ENCODE measurements around the gene GPR150.
"Not testable (repeated sequence)": the region's sequence is repeated elsewhere in the genome, so short reads cannot be mapped to it uniquely, and the experiment has no call there.

The GPR150 gene

GRCh38 chr5:95628933-95629332, 9.0 kb downstream of the GPR150 start:
- H3K4me3 Mint-ChIP-seq: no peak overlapping the region
- no peaks in the 10 kb centered on the region for H3K9me3 Mint-ChIP-seq
- H3K27ac Mint-ChIP-seq (ENCODE audit: low read depth): no peak overlapping the region
- H3K36me3 Mint-ChIP-seq (ENCODE audit: insufficient read depth): peaks cover 2% of the 10 kb centered on the region
- no peaks in the 10 kb centered on the region for H3K27me3 Mint-ChIP-seq
- H3K4me1 Mint-ChIP-seq: peaks cover 11% of the 10 kb centered on the region
- ATAC-seq (replicated peaks; ENCODE audit: extremely low read depth, poor library complexity, severe bottlenecking) (no peak), DNase-seq (ENCODE audit: low spot score in 2 of 2) (no peak)

GRCh38 chr5:95630394-95630917, 10.6 kb downstream of the GPR150 start:
- H3K4me1 Mint-ChIP-seq: peaks cover 11% of the 10 kb centered on the region
- ATAC-seq (replicated peaks; ENCODE audit: extremely low read depth, poor library complexity, severe bottlenecking) (no peak), DNase-seq (ENCODE audit: low spot score in 2 of 2) (no peak)
- H3K27ac Mint-ChIP-seq (ENCODE audit: low read depth): no peak overlapping the region
- H3K27me3 Mint-ChIP-seq: no peaks in the 10 kb centered on the region
- H3K4me3 Mint-ChIP-seq: no peak overlapping the region
- H3K9me3 Mint-ChIP-seq: no peaks in the 10 kb centered on the region
- H3K36me3 Mint-ChIP-seq (ENCODE audit: insufficient read depth): peaks cover 2% of the 10 kb centered on the region

GRCh38 chr5:95631255-95631958, 11.5 kb downstream of the GPR150 start:
- ATAC-seq (replicated peaks; ENCODE audit: extremely low read depth, poor library complexity, severe bottlenecking) (no peak), DNase-seq (ENCODE audit: low spot score in 2 of 2) (no peak)
- no peaks in the 10 kb centered on the region for H3K9me3 Mint-ChIP-seq
- H3K4me1 Mint-ChIP-seq: peaks cover 11% of the 10 kb centered on the region
- H3K27me3 Mint-ChIP-seq: no peaks in the 10 kb centered on the region
- H3K4me3 Mint-ChIP-seq: no peak overlapping the region
- no peak overlapping the region for H3K27ac Mint-ChIP-seq (ENCODE audit: low read depth)
- H3K36me3 Mint-ChIP-seq (ENCODE audit: insufficient read depth): peaks cover 2% of the 10 kb centered on the region

GRCh38 chr5:95631991-95632675, 12.2 kb downstream of the GPR150 start:
- H3K27me3 Mint-ChIP-seq: no peaks in the 10 kb centered on the region
- ATAC-seq (replicated peaks; ENCODE audit: extremely low read depth, poor library complexity, severe bottlenecking) (peak; percentile 99), DNase-seq (ENCODE audit: low spot score in 2 of 2) (peak; percentile 19 to 36)
- peak overlapping the region; percentile 20 for H3K27ac Mint-ChIP-seq (ENCODE audit: low read depth)
- peaks cover 2% of the 10 kb centered on the region for H3K36me3 Mint-ChIP-seq (ENCODE audit: insufficient read depth)
- H3K4me3 Mint-ChIP-seq: no peak overlapping the region
- H3K9me3 Mint-ChIP-seq: no peaks in the 10 kb centered on the region
- H3K4me1 Mint-ChIP-seq: peaks cover 11% of the 10 kb centered on the region

GRCh38 chr5:95632942-95633341, 13.1 kb downstream of the GPR150 start:
- not testable (repeated sequence) for H3K36me3 Mint-ChIP-seq (ENCODE audit: insufficient read depth); DNase-seq (ENCODE audit: low spot score in 2 of 2); ATAC-seq (replicated peaks; ENCODE audit: extremely low read depth, poor library complexity, severe bottlenecking); H3K27ac Mint-ChIP-seq (ENCODE audit: low read depth); H3K9me3 Mint-ChIP-seq; H3K27me3 Mint-ChIP-seq; H3K4me3 Mint-ChIP-seq
- peaks cover 11% of the 10 kb centered on the region for H3K4me1 Mint-ChIP-seq

GRCh38 chr5:95633671-95634070, 13.8 kb downstream of the GPR150 start:
- Mint-ChIP-seq H3K4me1 (peaks cover 11% of the 10 kb centered on the region), H3K9me3 (no peaks in the 10 kb centered on the region), H3K27me3 (peaks cover 7% of the 10 kb centered on the region), H3K27ac (ENCODE audit: low read depth) (no peak overlapping the region), H3K4me3 (no peak overlapping the region), H3K36me3 (ENCODE audit: insufficient read depth) (peaks cover 2% of the 10 kb centered on the region)
- no peak for DNase-seq (ENCODE audit: low spot score in 2 of 2)
- ATAC-seq (replicated peaks; ENCODE audit: extremely low read depth, poor library complexity, severe bottlenecking): no peak

- no peak overlapping the region for H3K4me3 Mint-ChIP-seq
- H3K27me3 Mint-ChIP-seq: peaks cover 11% of the 10 kb centered on the region
- peaks cover 2% of the 10 kb centered on the region for H3K36me3 Mint-ChIP-seq (ENCODE audit: insufficient read depth)
- H3K4me1 Mint-ChIP-seq: peaks cover 11% of the 10 kb centered on the region
- ATAC-seq (replicated peaks; ENCODE audit: extremely low read depth, poor library complexity, severe bottlenecking): no peak
- no peak for DNase-seq (ENCODE audit: low spot score in 2 of 2)
- peak overlapping the region; percentile 46 for H3K27ac Mint-ChIP-seq (ENCODE audit: low read depth)
- no peaks in the 10 kb centered on the region for H3K9me3 Mint-ChIP-seq
Measured at GRCh38 chr5:95634081-95634480, 14.2 kb downstream of the GPR150 start.

GRCh38 chr5:95638632-95639031, 18.7 kb downstream of the GPR150 start:
- ATAC-seq (replicated peaks; ENCODE audit: extremely low read depth, poor library complexity, severe bottlenecking): no peak
- H3K9me3 Mint-ChIP-seq: no peaks in the 10 kb centered on the region
- H3K4me1 Mint-ChIP-seq: no peaks in the 10 kb centered on the region
- H3K36me3 Mint-ChIP-seq (ENCODE audit: insufficient read depth): peaks cover 2% of the 10 kb centered on the region
- H3K27me3 Mint-ChIP-seq: peaks cover 16% of the 10 kb centered on the region
- H3K4me3 Mint-ChIP-seq: no peak overlapping the region
- no peak overlapping the region for H3K27ac Mint-ChIP-seq (ENCODE audit: low read depth)
- DNase-seq (ENCODE audit: low spot score in 2 of 2): no peak

- Mint-ChIP-seq H3K4me1 (peaks cover 7% of the 10 kb centered on the region), H3K27me3 (peaks cover 16% of the 10 kb centered on the region), H3K36me3 (ENCODE audit: insufficient read depth) (peaks cover 4% of the 10 kb centered on the region), H3K4me3 (no peak overlapping the region), H3K27ac (ENCODE audit: low read depth) (no peak overlapping the region), H3K9me3 (no peaks in the 10 kb centered on the region)
- DNase-seq (ENCODE audit: low spot score in 2 of 2) (no peak), ATAC-seq (replicated peaks; ENCODE audit: extremely low read depth, poor library complexity, severe bottlenecking) (no peak)
Measured at GRCh38 chr5:95641741-95642220, 21.9 kb downstream of the GPR150 start.

- Mint-ChIP-seq H3K4me3 (no peak overlapping the region), H3K4me1 (peaks cover 7% of the 10 kb centered on the region), H3K36me3 (ENCODE audit: insufficient read depth) (peaks cover 4% of the 10 kb centered on the region), H3K9me3 (no peaks in the 10 kb centered on the region), H3K27ac (ENCODE audit: low read depth) (no peak overlapping the region), H3K27me3 (peaks cover 14% of the 10 kb centered on the region)
- DNase-seq (ENCODE audit: low spot score in 2 of 2) (no peak), ATAC-seq (replicated peaks; ENCODE audit: extremely low read depth, poor library complexity, severe bottlenecking) (no peak)
Measured at GRCh38 chr5:95643152-95643551, 23.3 kb downstream of the GPR150 start.

GRCh38 chr5:95644351-95645042, 24.6 kb downstream of the GPR150 start:
- Mint-ChIP-seq H3K27ac (ENCODE audit: low read depth) (peak overlapping the region; percentile 0), H3K4me1 (peaks cover 7% of the 10 kb centered on the region), H3K27me3 (peaks cover under 1% of the 10 kb centered on the region), H3K4me3 (no peak overlapping the region), H3K9me3 (no peaks in the 10 kb centered on the region), H3K36me3 (ENCODE audit: insufficient read depth) (peaks cover 4% of the 10 kb centered on the region)
- ATAC-seq (replicated peaks; ENCODE audit: extremely low read depth, poor library complexity, severe bottlenecking) (no peak), DNase-seq (ENCODE audit: low spot score in 2 of 2) (no peak)

GRCh38 chr5:95646226-95646568, 26.3 kb downstream of the GPR150 start:
- not testable (repeated sequence) for ATAC-seq (replicated peaks; ENCODE audit: extremely low read depth, poor library complexity, severe bottlenecking); H3K27me3 Mint-ChIP-seq; H3K27ac Mint-ChIP-seq (ENCODE audit: low read depth); DNase-seq (ENCODE audit: low spot score in 2 of 2); H3K9me3 Mint-ChIP-seq; H3K36me3 Mint-ChIP-seq (ENCODE audit: insufficient read depth); H3K4me1 Mint-ChIP-seq
- peak overlapping the region; percentile 80 for H3K4me3 Mint-ChIP-seq
